ENCODE data around the gene VPS35L. TPM values are rescaled to one million over a fixed set of nuclear protein-coding genes. Genes with fewer than 3 reads are reported as not detected.

VPS35L gene
- total and polyA plus RNA-seq, 2 donors (not counting 1 experiment from before 2014, with no cell fraction given) = 17.5 to 62.1 TPM

- Histone ChIP-seq H3K27ac (ENCODE audit: low read length in 2 of 2) (no peak overlapping the region), H3K4me1 (ENCODE audit: control insufficient read depth in 2 of 2, insufficient read depth in 2 of 2, low read length in 2 of 2) (no peaks in the 10 kb centered on the region), H3K9me3 (ENCODE audit: control extremely low read depth in 1 of 3, control insufficient read depth in 2 of 3, insufficient read depth in 1 of 3, low read length in 2 of 3) (no peaks in the 10 kb centered on the region), H3K4me3 (ENCODE audit: control extremely low read depth in 1 of 5, extremely low read depth in 1 of 5, insufficient read depth in 1 of 5, low read depth in 2 of 5, low read length in 4 of 5) (no peak overlapping the region), H4K20me1 (ENCODE audit: control insufficient read depth, insufficient read depth, low read length, poor library complexity, severe bottlenecking) (no peaks in the 10 kb centered on the region), H3K27me3 (replicated peaks in 1 of 4; ENCODE audit: control extremely low read depth in 1 of 4, control insufficient read depth in 3 of 4, insufficient read depth in 4 of 4, low read length in 3 of 4) (no peaks in the 10 kb centered on the region), H2AFZ (ENCODE audit: insufficient read depth, low read depth, low read length, poor library complexity, severe bottlenecking) (no peak overlapping the region), H3K4me2 (replicated peaks; ENCODE audit: low read depth, low read length, poor library complexity, severe bottlenecking) (no peak overlapping the region), H3K79me2 (ENCODE audit: control insufficient read depth, insufficient read depth, low read length) (no peaks in the 10 kb centered on the region), H3K9ac (ENCODE audit: low read length) (no peak overlapping the region), H3K36me3 (replicated peaks in 1 of 2; ENCODE audit: control extremely low read depth in 1 of 2, control insufficient read depth in 1 of 2, extremely low read depth in 1 of 2, insufficient read depth in 2 of 2, low read length in 1 of 2) (peaks cover 0 to 67% of the 10 kb centered on the region in 2 experiments)
- ChIA-PET POLR2A (no interaction called here), CTCF (no interaction called here)
- Mint-ChIP-seq H3K27me3 (no peaks in the 10 kb centered on the region), H3K4me3 (no peak overlapping the region), H3K4me1 (no peaks in the 10 kb centered on the region), H3K27ac (peak overlapping the region; percentile 37), H3K9me3 (ENCODE audit: insufficient read depth) (no peaks in the 10 kb centered on the region)
- TF ChIP-seq CTCF (IDR thresholded peaks at IDR 0.05) = no peak
- TF ChIP-seq EZH2 (IDR thresholded peaks at IDR 0.05; ENCODE audit: borderline replicate concordance, insufficient read depth, low read depth, low read length, poor library complexity, severe bottlenecking) = no peak
- WGBS (ENCODE audit: insufficient coverage) = 99% methylated on average over 8 of the region's 8 CpGs
- ATAC-seq (ENCODE audit: low read depth) (no peak), DNase-seq (no peak)
- intact Hi-C loops (cut with micrococcal nuclease) = no loop called here
Measured at GRCh38 chr16:19705146-19705501, 149.6 kb downstream of the VPS35L start.

GRCh38 chr16:19705843-19706242, 150.3 kb downstream of the VPS35L start:
- no peak overlapping the region for H3K27ac Mint-ChIP-seq
- Histone ChIP-seq H2AFZ (ENCODE audit: insufficient read depth, low read depth, low read length, poor library complexity, severe bottlenecking) (no peak overlapping the region), H3K27ac (ENCODE audit: low read length in 2 of 2) (no peak overlapping the region)

More at GRCh38 chr16:19705843-19706242, 150.3 kb downstream of the VPS35L start:
- Histone ChIP-seq H4K20me1 (ENCODE audit: control insufficient read depth, insufficient read depth, low read length, poor library complexity, severe bottlenecking) (no peaks in the 10 kb centered on the region), H3K4me2 (replicated peaks; ENCODE audit: low read depth, low read length, poor library complexity, severe bottlenecking) (no peak overlapping the region), H3K27me3 (replicated peaks in 1 of 4; ENCODE audit: control extremely low read depth in 1 of 4, control insufficient read depth in 3 of 4, insufficient read depth in 4 of 4, low read length in 3 of 4) (no peaks in the 10 kb centered on the region), H3K79me2 (ENCODE audit: control insufficient read depth, insufficient read depth, low read length) (no peaks in the 10 kb centered on the region), H3K4me3 (ENCODE audit: control extremely low read depth in 1 of 5, extremely low read depth in 1 of 5, insufficient read depth in 1 of 5, low read depth in 2 of 5, low read length in 4 of 5) (no peak overlapping the region), H3K36me3 (replicated peaks in 1 of 2; ENCODE audit: control extremely low read depth in 1 of 2, control insufficient read depth in 1 of 2, extremely low read depth in 1 of 2, insufficient read depth in 2 of 2, low read length in 1 of 2) (peaks cover 0 to 65% of the 10 kb centered on the region in 2 experiments), H3K9ac (ENCODE audit: low read length) (no peak overlapping the region), H3K4me1 (ENCODE audit: control insufficient read depth in 2 of 2, insufficient read depth in 2 of 2, low read length in 2 of 2) (no peaks in the 10 kb centered on the region), H3K9me3 (ENCODE audit: control extremely low read depth in 1 of 3, control insufficient read depth in 2 of 3, insufficient read depth in 1 of 3, low read length in 2 of 3) (no peaks in the 10 kb centered on the region)
- CTCF ChIA-PET = no interaction called here
- H3K9me3 Mint-ChIP-seq (ENCODE audit: insufficient read depth) = no peaks in the 10 kb centered on the region
- H3K27me3 Mint-ChIP-seq = no peaks in the 10 kb centered on the region
- H3K4me1 Mint-ChIP-seq = no peaks in the 10 kb centered on the region
- WGBS (ENCODE audit: insufficient coverage) = 100% methylated on average over 1 of the region's 5 CpGs
- TF ChIP-seq CTCF (IDR thresholded peaks at IDR 0.05) (no peak), EZH2 (IDR thresholded peaks at IDR 0.05; ENCODE audit: borderline replicate concordance, insufficient read depth, low read depth, low read length, poor library complexity, severe bottlenecking) (no peak)
- POLR2A ChIA-PET = no interaction called here
- ATAC-seq (ENCODE audit: low read depth) = no peak
- DNase-seq = no peak
- intact Hi-C loops (cut with micrococcal nuclease) = no loop called here
- H3K4me3 Mint-ChIP-seq = no peak overlapping the region
